Hepatocyte (in vitro differentiated cells): ENCODE data around the gene TMEM242.

ENCODE experiments used
- CTCF ChIP-seq: fragments of 200-600 bp; sonication (generic); IDR thresholded peaks from 2 replicates; pipeline ENCODE4 v1.5.1; 2016; ENCODE audit warnings: antibody characterized with exemption, mild to moderate bottlenecking; ENCODE audit not compliant: poor library complexity
- EZH2 ChIP-seq: fragments of 200-600 bp; sonication (generic); IDR thresholded peaks from 2 replicates; pipeline ENCODE4 v1.6.1; 2016; ENCODE audit warnings: antibody characterized with exemption, mild to moderate bottlenecking, borderline replicate concordance
- EZH2phosphoT487 ChIP-seq: fragments of 200-600 bp; sonication (generic); IDR thresholded peaks from one replicate; pipeline ENCODE4 v1.6.1; 2018; ENCODE audit warnings: antibody characterized with exemption, mild to moderate bottlenecking, low read depth, moderate library complexity; ENCODE audit not compliant: unreplicated experiment, severe bottlenecking

GRCh38 chr6:157339432-157339831 is 16.1 kb upstream of the TMEM242 start:
- TF ChIP-seq CTCF = peak; percentile 26
- TF ChIP-seq EZH2 = no peak
- no peak for TF ChIP-seq EZH2phosphoT487
